ENCODE results near the gene SGSM1.

DNA sequence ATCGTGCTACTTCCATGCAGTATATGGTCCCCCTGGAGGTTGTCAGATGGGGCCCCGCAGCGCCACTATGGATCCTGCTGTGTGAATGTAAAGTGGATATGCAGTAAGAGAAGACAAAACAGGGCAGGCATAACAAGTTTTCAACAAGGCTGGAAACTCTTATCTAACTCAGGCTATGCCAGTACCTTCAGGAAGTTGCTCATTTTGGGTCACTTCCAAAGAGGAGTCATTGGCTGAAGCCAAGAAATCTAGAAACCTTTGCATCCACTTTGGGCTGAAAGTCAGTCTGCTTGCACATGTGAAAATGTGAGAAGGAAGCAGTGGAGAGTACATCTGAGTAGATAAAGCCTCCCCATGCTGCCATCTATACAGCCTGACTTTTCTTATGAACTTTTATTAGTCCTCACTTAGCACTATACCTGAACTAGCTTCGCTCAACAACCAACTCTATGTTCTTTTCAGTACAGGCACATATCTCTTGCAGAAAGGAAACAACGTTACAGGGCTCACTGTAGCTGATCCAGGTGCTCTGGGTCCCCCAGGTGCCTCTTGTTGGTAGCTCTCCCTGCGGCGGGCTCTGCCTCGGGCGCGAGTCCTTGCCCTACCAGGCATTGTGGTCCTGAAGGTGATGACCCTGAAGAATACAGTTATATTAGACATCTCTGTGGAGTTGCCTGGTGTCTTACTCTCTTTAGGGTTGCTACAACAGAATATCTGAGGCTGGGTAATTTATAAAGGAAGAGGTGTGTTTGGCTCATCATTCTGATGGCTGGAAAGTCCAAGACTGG lies 43.9 kb upstream of the SGSM1 start:
- TF ChIP-seq, protein P1, sequence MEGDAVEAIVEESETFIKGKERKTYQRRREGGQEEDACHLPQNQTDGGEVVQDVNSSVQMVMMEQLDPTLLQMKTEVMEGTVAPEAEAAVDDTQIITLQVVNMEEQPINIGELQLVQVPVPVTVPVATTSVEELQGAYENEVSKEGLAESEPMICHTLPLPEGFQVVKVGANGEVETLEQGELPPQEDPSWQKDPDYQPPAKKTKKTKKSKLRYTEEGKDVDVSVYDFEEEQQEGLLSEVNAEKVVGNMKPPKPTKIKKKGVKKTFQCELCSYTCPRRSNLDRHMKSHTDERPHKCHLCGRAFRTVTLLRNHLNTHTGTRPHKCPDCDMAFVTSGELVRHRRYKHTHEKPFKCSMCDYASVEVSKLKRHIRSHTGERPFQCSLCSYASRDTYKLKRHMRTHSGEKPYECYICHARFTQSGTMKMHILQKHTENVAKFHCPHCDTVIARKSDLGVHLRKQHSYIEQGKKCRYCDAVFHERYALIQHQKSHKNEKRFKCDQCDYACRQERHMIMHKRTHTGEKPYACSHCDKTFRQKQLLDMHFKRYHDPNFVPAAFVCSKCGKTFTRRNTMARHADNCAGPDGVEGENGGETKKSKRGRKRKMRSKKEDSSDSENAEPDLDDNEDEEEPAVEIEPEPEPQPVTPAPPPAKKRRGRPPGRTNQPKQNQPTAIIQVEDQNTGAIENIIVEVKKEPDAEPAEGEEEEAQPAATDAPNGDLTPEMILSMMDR (IDR thresholded peaks at IDR 0.05): no peak
- no peak for TF ChIP-seq POLR2A (IDR thresholded peaks at IDR 0.05)
